Hepatocyte (in vitro differentiated cells): ENCODE data around the gene CAMK2G. TPM values are rescaled to one million over a fixed set of nuclear protein-coding genes. Genes with fewer than 3 reads are reported as not detected.

Experiments
- DNase-seq: peaks from one replicate; pipeline ENCODE4 v3.0.0-alpha.2; 2016; ENCODE audit warnings: low spot score
- H2AFZ ChIP-seq: fragments of 200-600 bp; sonication (generic); 2 replicates; pipeline ENCODE4 v1.6.0; 2016; ENCODE audit warnings: antibody characterized with exemption, mild to moderate bottlenecking
- H3K27ac ChIP-seq: fragments of 200-600 bp; sonication (generic); 2 replicates; pipeline ENCODE4 v1.5.1; 2016; ENCODE audit warnings: mild to moderate bottlenecking
- H3K27me3 ChIP-seq: fragments of 200-600 bp; sonication (generic); 2 replicates; pipeline ENCODE4 v1.6.1; 2016
- H3K36me3 ChIP-seq: fragments of 200-600 bp; sonication (generic); replicated peaks from 2 replicates; pipeline ENCODE4 v1.5.1; 2016; ENCODE audit warnings: low read depth; ENCODE audit not compliant: insufficient read depth
- H3K4me1 ChIP-seq: fragments of 200-600 bp; sonication (generic); 2 replicates; pipeline ENCODE4 v1.5.1; 2016; ENCODE audit warnings: mild to moderate bottlenecking, moderate library complexity; ENCODE audit not compliant: insufficient read depth
- H3K4me2 ChIP-seq: fragments of 200-600 bp; sonication (generic); 2 replicates; pipeline ENCODE4 v1.6.0; 2016
- H3K4me3 ChIP-seq: fragments of 200-600 bp; sonication (generic); 2 replicates; pipeline ENCODE4 v1.5.1; 2016; ENCODE audit warnings: mild to moderate bottlenecking
- H3K79me2 ChIP-seq: fragments of 200-600 bp; sonication (generic); 2 replicates; pipeline ENCODE4 v1.6.0; 2017; ENCODE audit warnings: mild to moderate bottlenecking
- H3K9me2 ChIP-seq: fragments of 200-600 bp; sonication (generic); replicated peaks from 2 replicates; pipeline ENCODE4 v1.6.0; 2017; ENCODE audit warnings: mild to moderate bottlenecking; ENCODE audit not compliant: insufficient read depth
- H3K9me3 ChIP-seq: fragments of 200-600 bp; sonication (generic); 2 replicates; pipeline ENCODE4 v1.5.1; 2016; ENCODE audit warnings: low read depth, mild to moderate bottlenecking
- H4K20me1 ChIP-seq: fragments of 200-600 bp; sonication (generic); 2 replicates; pipeline ENCODE4 v1.6.0; 2016; ENCODE audit warnings: mild to moderate bottlenecking; ENCODE audit not compliant: insufficient read depth, poor library complexity, severe bottlenecking
- EZH2 ChIP-seq: fragments of 200-600 bp; sonication (generic); IDR thresholded peaks from 2 replicates; pipeline ENCODE4 v1.6.1; 2016; ENCODE audit warnings: antibody characterized with exemption, mild to moderate bottlenecking, borderline replicate concordance
- EZH2phosphoT487 ChIP-seq: fragments of 200-600 bp; sonication (generic); IDR thresholded peaks from one replicate; pipeline ENCODE4 v1.6.1; 2018; ENCODE audit warnings: antibody characterized with exemption, mild to moderate bottlenecking, low read depth, moderate library complexity; ENCODE audit not compliant: unreplicated experiment, severe bottlenecking
- WGBS: methylation state at CpG from one replicate; pipeline ENCODE4 v1.1.6; 2016; ENCODE audit warnings: low lambda C conversion rate; ENCODE audit errors: missing lambda C conversion rate; 5-methylcytosine and 5-hydroxymethylcytosine counted together
- polyA plus RNA-seq: library from polyadenylated mRNA; unstranded; fragments of >200 nt; fragmentation: Nextera tagmentation; extraction: Ambion mirVana; gene quantifications from 2 replicates; pipeline ENCODE4 v1.2.1, GENCODE V29; 2016
- total RNA-seq: library from RNA; depleted of rRNA; stranded (reverse); fragments of >200 nt; gene quantifications from 2 replicates; pipeline ENCODE4 v1.2.3, GENCODE V29; 2014
- TF ChIP-seq, protein P1 (sequence below): fragments of 200-600 bp; sonication (generic); IDR thresholded peaks from 2 replicates; pipeline ENCODE4 v1.5.1; 2016; ENCODE audit warnings: antibody characterized with exemption, mild to moderate bottlenecking; ENCODE audit not compliant: poor library complexity

The CAMK2G gene
- total and polyA plus RNA-seq, 2 experiments from 2014 or later: 5.2 to 25.0 TPM

DNA sequence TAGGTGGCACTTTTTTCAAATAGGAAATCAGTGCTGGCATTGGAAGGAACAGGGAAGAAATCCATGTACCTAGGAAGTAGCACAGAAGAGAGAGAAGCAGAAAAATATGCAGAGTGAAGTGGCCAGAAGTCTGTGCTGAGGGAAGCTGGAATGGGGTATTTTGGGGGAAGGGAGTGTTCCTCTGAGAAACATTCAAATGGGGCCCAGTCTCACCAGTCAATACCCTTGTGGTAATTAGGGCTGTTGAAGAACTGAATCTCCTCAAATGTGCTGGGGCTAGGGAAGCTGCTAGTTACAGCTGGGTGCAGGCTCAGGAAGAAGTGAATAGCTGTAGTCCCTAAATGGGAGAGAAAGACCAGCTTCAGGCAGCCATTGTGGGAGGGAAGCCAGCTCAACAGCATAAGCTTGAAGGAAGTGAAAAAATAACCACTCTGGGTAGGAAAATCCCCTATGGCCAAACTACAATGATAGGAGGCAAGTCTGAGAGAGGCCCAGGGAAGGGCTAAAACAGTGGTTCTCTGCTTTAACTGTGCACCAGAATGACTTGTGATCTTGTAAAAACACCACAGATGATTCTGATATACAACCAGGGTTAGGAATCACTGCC is 70.6 kb downstream of the CAMK2G start:
- Histone ChIP-seq H3K27me3 (no peaks in the 10 kb centered on the region), H3K4me1 (no peaks in the 10 kb centered on the region), H4K20me1 (no peaks in the 10 kb centered on the region), H2AFZ (no peak overlapping the region), H3K9me2 (no peaks in the 10 kb centered on the region), H3K36me3 (no peaks in the 10 kb centered on the region), H3K9me3 (no peaks in the 10 kb centered on the region), H3K27ac (no peak overlapping the region), H3K4me3 (no peak overlapping the region), H3K4me2 (no peak overlapping the region), H3K79me2 (no peaks in the 10 kb centered on the region)
- TF ChIP-seq EZH2 (no peak), EZH2phosphoT487 (no peak)
- TF ChIP-seq, protein P1, sequence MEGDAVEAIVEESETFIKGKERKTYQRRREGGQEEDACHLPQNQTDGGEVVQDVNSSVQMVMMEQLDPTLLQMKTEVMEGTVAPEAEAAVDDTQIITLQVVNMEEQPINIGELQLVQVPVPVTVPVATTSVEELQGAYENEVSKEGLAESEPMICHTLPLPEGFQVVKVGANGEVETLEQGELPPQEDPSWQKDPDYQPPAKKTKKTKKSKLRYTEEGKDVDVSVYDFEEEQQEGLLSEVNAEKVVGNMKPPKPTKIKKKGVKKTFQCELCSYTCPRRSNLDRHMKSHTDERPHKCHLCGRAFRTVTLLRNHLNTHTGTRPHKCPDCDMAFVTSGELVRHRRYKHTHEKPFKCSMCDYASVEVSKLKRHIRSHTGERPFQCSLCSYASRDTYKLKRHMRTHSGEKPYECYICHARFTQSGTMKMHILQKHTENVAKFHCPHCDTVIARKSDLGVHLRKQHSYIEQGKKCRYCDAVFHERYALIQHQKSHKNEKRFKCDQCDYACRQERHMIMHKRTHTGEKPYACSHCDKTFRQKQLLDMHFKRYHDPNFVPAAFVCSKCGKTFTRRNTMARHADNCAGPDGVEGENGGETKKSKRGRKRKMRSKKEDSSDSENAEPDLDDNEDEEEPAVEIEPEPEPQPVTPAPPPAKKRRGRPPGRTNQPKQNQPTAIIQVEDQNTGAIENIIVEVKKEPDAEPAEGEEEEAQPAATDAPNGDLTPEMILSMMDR: no peak
- no peak for DNase-seq

DNA sequence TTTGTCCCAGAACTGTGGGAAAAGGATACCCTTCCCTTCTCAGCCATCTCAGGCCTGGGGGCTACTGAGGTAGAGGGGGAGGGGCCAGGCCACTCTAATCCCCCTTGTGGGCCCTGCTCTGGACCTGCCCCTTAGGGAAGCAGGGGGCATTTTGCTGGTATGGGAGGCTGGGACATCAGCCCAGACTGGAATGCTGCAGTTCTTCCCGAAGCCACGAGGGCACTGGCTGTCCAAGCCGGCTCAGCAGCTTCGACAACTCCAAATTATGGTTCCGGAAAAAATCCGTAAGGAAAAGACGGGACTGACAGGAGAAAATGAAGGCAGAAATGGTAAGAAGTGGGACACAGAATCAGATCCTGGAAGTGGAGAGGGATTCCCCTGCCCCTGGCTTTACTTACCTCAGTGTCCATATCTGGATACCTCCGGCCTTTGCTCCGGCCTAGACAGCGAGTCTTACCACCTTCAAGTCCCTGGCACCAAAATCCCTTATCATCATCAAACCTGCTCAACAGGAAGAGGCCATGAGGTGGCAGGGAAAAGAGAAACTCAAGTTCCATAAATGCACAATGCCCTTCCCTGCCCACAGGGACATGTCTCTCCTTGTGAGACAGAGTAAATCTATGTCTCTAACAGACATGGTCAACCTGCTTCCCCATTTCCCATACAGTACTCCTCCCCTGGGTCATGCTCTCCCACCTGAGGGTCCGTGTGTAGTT is 71.9 kb downstream of the CAMK2G start:
- TF ChIP-seq EZH2: no peak
- no peak for TF ChIP-seq EZH2phosphoT487
- TF ChIP-seq, protein P1: no peak
- Histone ChIP-seq H2AFZ (no peak overlapping the region), H3K27ac (no peak overlapping the region), H3K9me3 (no peaks in the 10 kb centered on the region), H4K20me1 (no peaks in the 10 kb centered on the region), H3K4me2 (no peak overlapping the region), H3K4me1 (no peaks in the 10 kb centered on the region), H3K79me2 (no peaks in the 10 kb centered on the region), H3K36me3 (no peaks in the 10 kb centered on the region), H3K27me3 (no peaks in the 10 kb centered on the region), H3K9me2 (no peaks in the 10 kb centered on the region), H3K4me3 (no peak overlapping the region)
- DNase-seq: no peak
- WGBS: 92% methylated on average over 11 of the region's 11 CpGs

DNA sequence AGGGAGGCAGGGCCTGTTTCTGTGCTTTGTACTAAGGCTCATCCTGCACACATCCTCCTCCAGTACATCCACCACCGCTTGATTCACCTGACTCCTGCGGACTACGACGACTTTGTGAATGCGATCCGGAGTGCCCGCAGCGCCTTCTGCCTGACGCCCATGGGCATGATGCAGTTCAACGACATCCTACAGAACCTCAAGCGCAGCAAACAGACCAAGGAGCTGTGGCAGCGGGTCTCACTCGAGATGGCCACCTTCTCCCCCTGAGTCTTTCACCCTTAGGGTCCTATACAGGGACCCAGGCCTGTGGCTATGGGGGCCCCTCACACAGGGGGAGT is 73.1 kb downstream of the CAMK2G start:
- TF ChIP-seq EZH2phosphoT487 (no peak), EZH2 (no peak)
- TF ChIP-seq, protein P1: no peak
- Histone ChIP-seq H3K27ac (no peak overlapping the region), H3K4me1 (no peaks in the 10 kb centered on the region), H3K4me2 (no peak overlapping the region), H2AFZ (no peak overlapping the region), H3K36me3 (no peaks in the 10 kb centered on the region), H4K20me1 (no peaks in the 10 kb centered on the region), H3K9me2 (no peaks in the 10 kb centered on the region), H3K27me3 (no peaks in the 10 kb centered on the region), H3K79me2 (no peaks in the 10 kb centered on the region), H3K9me3 (no peaks in the 10 kb centered on the region), H3K4me3 (no peak overlapping the region)
- DNase-seq: no peak
- WGBS: 97% methylated on average over 13 of the region's 13 CpGs
